ENCODE data around the gene CTH. TPM values are rescaled to one million over a fixed set of nuclear protein-coding genes. Genes with fewer than 3 reads are reported as not detected.
"Not testable (repeated sequence)": the region's sequence is repeated elsewhere in the genome, so short reads cannot be mapped to it uniquely, and the experiment has no call there.

CTH gene
- total and polyA plus RNA-seq, 4 donors: 4.3 to 8.6 (median 5.9) TPM

GRCh38 chr1:70455291-70455690, 44.2 kb downstream of the CTH start:
- ATAC-seq (ENCODE audit: insufficient read depth, low FRiP score): no peak
- H3K27me3 ChIP-seq (ENCODE audit: control insufficient read depth in 3 of 3, insufficient read depth in 3 of 3, low read length in 2 of 3): no peaks in the 10 kb centered on the region

GRCh38 chr1:70458131-70458530, 47.1 kb downstream of the CTH start:
- Histone ChIP-seq H3K4me3 (no peak overlapping the region), H3K9me3 (ENCODE audit: control insufficient read depth in 4 of 4, insufficient read depth in 3 of 4, low read length in 3 of 4) (no peaks in the 10 kb centered on the region), H3K27ac (ENCODE audit: low read depth in 1 of 2, low read length in 1 of 2) (no peak overlapping the region), H3K4me1 (ENCODE audit: control insufficient read depth in 5 of 5, insufficient read depth in 5 of 5, low read length in 5 of 5) (peaks cover 0 to 4% (median 1%) of the 10 kb centered on the region in 5 donors), H3K9ac (ENCODE audit: insufficient read depth in 1 of 2, low read length in 2 of 2) (no peak overlapping the region), H3K36me3 (ENCODE audit: control insufficient read depth in 4 of 4, insufficient read depth in 4 of 4, low read length in 4 of 4) (no peaks in the 10 kb centered on the region), H3K27me3 (ENCODE audit: control insufficient read depth in 3 of 3, insufficient read depth in 3 of 3, low read length in 2 of 3) (no peaks in the 10 kb centered on the region)
- ATAC-seq (ENCODE audit: insufficient read depth, low FRiP score): no peak
- no peak for TF ChIP-seq CTCF (IDR thresholded peaks at IDR 0.05; ENCODE audit: control extremely low read depth, extremely low read depth)
- peak in 2 of 3 donors; percentile 11 to 31 for DNase-seq

More at GRCh38 chr1:70455291-70455690, 44.2 kb downstream of the CTH start:
- H3K4me3 ChIP-seq: no peak overlapping the region
- no peak for TF ChIP-seq CTCF (IDR thresholded peaks at IDR 0.05; ENCODE audit: control extremely low read depth, extremely low read depth)
- DNase-seq: no peak
- 69% methylated on average over 2 of the region's 2 CpGs for WGBS, 2 donors
- H3K9ac ChIP-seq (ENCODE audit: insufficient read depth in 1 of 2, low read length in 2 of 2): no peak overlapping the region
- no peak overlapping the region for H3K27ac ChIP-seq (ENCODE audit: low read depth in 1 of 2, low read length in 1 of 2)
- H3K9me3 ChIP-seq (ENCODE audit: control insufficient read depth in 4 of 4, insufficient read depth in 3 of 4, low read length in 3 of 4): no peaks in the 10 kb centered on the region
- H3K36me3 ChIP-seq (ENCODE audit: control insufficient read depth in 4 of 4, insufficient read depth in 4 of 4, low read length in 4 of 4): no peaks in the 10 kb centered on the region
- H3K4me1 ChIP-seq (ENCODE audit: control insufficient read depth in 5 of 5, insufficient read depth in 5 of 5, low read length in 5 of 5): peaks cover 0 to 4% (median 0%) of the 10 kb centered on the region in 5 donors

- H3K4me1 ChIP-seq (ENCODE audit: control insufficient read depth in 5 of 5, insufficient read depth in 5 of 5, low read length in 5 of 5): peaks cover 0 to 4% (median 1%) of the 10 kb centered on the region in 5 donors
- no peak overlapping the region for H3K27ac ChIP-seq (ENCODE audit: low read depth in 1 of 2, low read length in 1 of 2)
- DNase-seq (no peak), ATAC-seq (ENCODE audit: insufficient read depth, low FRiP score) (no peak)
- 86 to 88% methylated on average over 4 of the region's 4 CpGs for WGBS, 2 donors
- no peaks in the 10 kb centered on the region for H3K36me3 ChIP-seq (ENCODE audit: control insufficient read depth in 4 of 4, insufficient read depth in 4 of 4, low read length in 4 of 4)
- no peak overlapping the region for H3K4me3 ChIP-seq
- no peaks in the 10 kb centered on the region for H3K27me3 ChIP-seq (ENCODE audit: control insufficient read depth in 3 of 3, insufficient read depth in 3 of 3, low read length in 2 of 3)
- H3K9me3 ChIP-seq (ENCODE audit: control insufficient read depth in 4 of 4, insufficient read depth in 3 of 4, low read length in 3 of 4): no peaks in the 10 kb centered on the region
- no peak for TF ChIP-seq CTCF (IDR thresholded peaks at IDR 0.05; ENCODE audit: control extremely low read depth, extremely low read depth)
- no peak overlapping the region for H3K9ac ChIP-seq (ENCODE audit: insufficient read depth in 1 of 2, low read length in 2 of 2)
Measured at GRCh38 chr1:70459496-70460225, 48.6 kb downstream of the CTH start.

- H3K36me3 ChIP-seq (ENCODE audit: control insufficient read depth in 4 of 4, insufficient read depth in 4 of 4, low read length in 4 of 4); DNase-seq; H3K9me3 ChIP-seq (ENCODE audit: control insufficient read depth in 4 of 4, insufficient read depth in 3 of 4, low read length in 3 of 4); H3K4me3 ChIP-seq; H3K4me1 ChIP-seq (ENCODE audit: control insufficient read depth in 5 of 5, insufficient read depth in 5 of 5, low read length in 5 of 5); H3K27ac ChIP-seq (ENCODE audit: low read depth in 1 of 2, low read length in 1 of 2); H3K9ac ChIP-seq (ENCODE audit: insufficient read depth in 1 of 2, low read length in 2 of 2); ATAC-seq (ENCODE audit: insufficient read depth, low FRiP score); H3K27me3 ChIP-seq (ENCODE audit: control insufficient read depth in 3 of 3, insufficient read depth in 3 of 3, low read length in 2 of 3): not testable (repeated sequence)
- WGBS, 2 donors: 37 to 44% methylated on average over 8 of the region's 8 CpGs
Measured at GRCh38 chr1:70460740-70461713, 50.0 kb downstream of the CTH start.

Data from lung (tissue), 12 donors.